Measurements from ENCODE around the gene SKAP2. TPM values are rescaled to one million over a fixed set of nuclear protein-coding genes. Genes with fewer than 3 reads are reported as not detected.

The SKAP2 gene
- 19.6 and 24.3 TPM in 2 replicates for total RNA-seq

DNA sequence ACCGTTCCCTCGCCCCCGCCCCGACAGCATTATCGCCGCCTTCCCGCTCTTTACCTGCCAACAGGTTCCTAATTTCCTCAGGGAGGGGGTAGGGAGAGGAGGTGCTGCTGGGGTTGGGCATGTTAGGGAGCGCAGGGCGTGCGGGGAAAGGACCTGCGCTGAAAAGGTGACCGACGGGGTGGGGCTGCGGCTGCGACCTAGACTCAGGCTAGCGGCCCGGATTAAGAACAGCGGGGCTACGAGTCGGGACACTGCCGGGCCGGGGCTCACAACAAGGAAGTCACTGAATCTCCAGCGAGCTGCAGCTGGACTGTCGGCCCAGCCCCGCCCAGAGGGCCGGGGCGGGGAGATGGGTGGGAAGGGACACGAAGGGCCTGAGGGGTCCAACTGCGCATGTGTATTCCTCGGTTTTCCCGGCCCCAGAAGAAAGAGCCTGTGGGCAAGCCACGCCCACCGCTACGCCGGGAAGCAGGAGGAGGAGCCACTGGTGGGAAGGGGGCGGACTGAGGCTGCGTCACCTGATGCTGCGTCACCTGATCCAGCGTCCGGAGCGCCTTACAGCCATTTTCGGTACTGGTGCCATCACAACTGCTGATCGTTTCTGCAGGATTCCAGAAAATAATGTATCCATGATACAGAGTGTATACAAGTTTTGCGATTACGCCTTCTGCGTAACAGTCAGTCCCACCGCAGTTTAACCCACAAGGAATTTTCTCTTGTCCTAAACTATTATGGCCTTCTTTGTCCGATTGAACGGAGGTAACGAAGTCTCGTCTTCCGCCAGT is at the start of gene SKAP2:
SKAP2 (minus strand) TSS at position 282 of the 785 bp plus-strand sequence; CDS start at position 121, 161 bp downstream.

Other genes starting within 250 kb of the SKAP2 start
- gene HOXA1, start 231.4 kb upstream of the SKAP2 start, total RNA-seq, result 1.7 and 2.1 TPM in 2 replicates
- gene HOXA2, start 238.1 kb upstream of the SKAP2 start, total RNA-seq, result 0.53 TPM in 1 of 2 replicates, not detected in the other